Stimulated activated CD4-positive, alpha-beta T cell treated with anti-CD3 and anti-CD28 coated beads, Interleukin-15, amount 100 ng/mL, for 1 hour (primary cell): ENCODE data around the gene FGF12.

ENCODE experiments used
- DNase-seq, 2 donors: peaks; one replicate each; pipeline ENCODE4 v3.0.0-alpha.2; 2020; ENCODE audit warnings: low read depth in 1 of 2, low spot score in 1 of 2

FGF12 gene

GRCh38 chr3:192687488-192688152 is 39.7 kb downstream of the FGF12 start:
- no peak for DNase-seq

GRCh38 chr3:192685801-192686200 is 41.5 kb downstream of the FGF12 start:
- DNase-seq, result no peak

- no peak for DNase-seq
Observed at GRCh38 chr3:192684151-192684550, 43.2 kb downstream of the FGF12 start.

DNA sequence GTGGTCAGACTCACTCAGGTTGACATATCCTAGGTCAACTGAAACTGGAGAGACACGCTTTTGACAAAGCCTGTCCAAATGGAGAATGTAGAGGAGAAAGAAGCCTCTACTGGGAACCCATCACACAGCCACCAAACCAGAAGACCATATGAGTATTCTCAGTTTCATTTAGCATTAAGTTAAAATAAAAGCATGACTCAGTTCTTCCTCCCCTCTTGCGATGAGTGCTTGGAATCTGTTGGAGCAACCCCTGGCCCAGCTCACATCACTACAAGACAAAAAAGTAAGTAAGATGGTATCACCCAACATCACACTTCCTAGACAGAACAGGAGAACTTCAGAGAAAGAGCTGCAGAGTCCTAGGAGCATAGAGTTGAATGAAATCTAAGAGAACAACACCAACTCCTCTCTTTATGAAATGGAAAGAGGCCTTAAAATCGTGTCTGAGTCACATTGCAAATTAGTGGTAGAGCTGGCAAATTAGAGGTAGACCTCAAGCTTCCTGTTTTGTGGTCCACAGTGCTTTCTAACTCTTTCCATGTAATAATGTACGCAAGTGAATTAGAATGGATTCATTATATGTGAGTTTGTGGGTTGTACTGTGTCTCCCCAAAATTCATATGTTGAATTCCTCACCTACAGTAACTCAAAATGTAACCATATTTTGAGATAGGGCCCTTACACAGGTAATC is 51.2 kb downstream of the FGF12 start:
- no peak for DNase-seq

- no peak for DNase-seq
Observed at GRCh38 chr3:192655628-192656027, 71.7 kb downstream of the FGF12 start.

DNA sequence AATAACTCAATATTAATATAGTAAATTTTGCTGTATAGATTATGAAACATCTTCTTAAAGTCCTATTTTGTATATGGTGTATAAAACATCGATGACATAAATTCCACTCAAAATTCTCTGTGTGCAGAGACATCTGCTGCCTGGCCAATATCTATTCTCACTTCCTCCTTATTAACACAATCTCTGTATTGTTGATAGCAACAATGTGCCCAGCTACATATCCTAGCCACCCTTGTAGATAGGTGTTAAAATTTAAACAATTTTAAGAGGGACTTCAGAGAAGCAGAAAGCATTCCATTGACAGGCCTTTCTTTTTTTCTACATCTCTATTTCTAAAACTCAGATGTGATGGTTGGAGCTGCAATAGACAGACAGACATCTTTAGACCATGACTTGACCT is 72.3 kb downstream of the FGF12 start:
- DNase-seq, result no peak

GRCh38 chr3:192653862-192654261 is 73.5 kb downstream of the FGF12 start:
- no peak for DNase-seq

- no peak for DNase-seq
Observed at GRCh38 chr3:192652727-192653126, 74.6 kb downstream of the FGF12 start.

DNA sequence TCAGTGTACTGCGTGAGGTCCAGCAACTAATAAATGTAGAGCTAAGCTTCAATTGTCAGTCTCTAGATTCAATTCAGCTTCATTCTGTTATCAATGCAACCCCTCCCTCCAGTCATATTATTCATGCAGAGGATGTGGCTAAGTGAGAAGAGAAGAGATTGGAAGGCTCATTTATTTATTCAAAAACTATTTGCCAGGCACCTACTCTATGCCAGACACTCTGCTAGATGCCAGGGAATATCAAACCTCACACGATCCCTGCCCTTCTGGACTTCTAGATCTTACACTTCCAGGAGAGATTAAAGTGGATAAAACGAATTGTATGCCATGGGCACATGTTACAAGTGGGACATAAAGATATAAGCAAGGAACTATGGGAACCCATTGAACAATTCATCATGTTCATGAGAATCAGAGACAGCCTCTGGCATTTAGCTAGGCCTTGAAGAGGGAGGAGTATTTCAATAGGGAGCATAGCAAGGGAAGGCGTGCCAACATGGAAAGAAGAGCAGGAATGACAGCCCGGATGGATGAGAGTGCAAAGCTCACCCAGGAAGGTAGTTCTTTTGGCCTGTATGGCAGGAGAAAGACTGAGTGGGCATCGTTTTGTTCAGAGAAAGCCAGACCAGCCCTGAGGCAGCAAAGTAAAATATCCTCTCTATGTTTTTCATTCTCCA is 75.4 kb downstream of the FGF12 start:
- DNase-seq, result no peak

GRCh38 chr3:192645437-192645836 is 81.9 kb downstream of the FGF12 start:
- DNase-seq, result no peak

DNA sequence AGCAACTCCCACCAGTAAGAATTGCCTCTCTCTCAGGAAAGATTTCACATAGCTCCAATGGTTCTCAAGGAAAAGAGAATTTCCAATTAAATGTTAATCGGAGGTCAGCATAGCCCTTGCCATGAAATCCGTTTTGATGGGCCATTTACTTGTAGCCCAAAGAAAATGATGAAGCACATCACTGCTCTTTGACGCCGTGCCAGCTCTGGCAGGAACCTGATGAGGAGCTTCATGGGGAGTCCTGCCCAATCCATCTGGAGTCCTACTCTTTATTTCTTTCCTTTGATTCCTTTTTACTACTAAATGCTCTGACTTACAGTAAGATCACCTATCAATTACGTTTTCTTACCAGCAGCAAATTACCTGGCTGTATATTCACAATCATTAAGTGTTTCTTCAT is 84.7 kb downstream of the FGF12 start:
- DNase-seq, result no peak

GRCh38 chr3:192641919-192642318 is 85.4 kb downstream of the FGF12 start:
- no peak for DNase-seq

- no peak for DNase-seq
Observed at GRCh38 chr3:192639987-192640386, 87.4 kb downstream of the FGF12 start.

DNA sequence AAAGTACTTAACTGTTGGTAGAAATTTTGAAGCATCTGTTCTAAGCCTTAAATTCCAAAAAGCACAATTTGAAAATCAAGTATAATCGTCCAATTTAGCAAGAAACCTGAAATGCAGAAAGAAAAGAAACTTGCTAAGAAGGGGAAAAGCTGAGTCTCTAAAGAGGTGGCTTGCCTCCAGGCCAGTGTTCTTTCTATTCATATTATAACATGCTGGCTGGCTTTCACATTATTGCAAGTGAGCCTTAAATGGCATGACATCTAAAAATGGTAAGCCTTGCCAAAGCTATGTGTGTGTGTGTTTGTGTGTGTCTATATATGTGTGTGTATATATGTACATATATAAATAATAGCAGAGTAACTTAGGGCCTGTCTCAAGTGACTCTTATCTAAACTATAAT is 89.5 kb downstream of the FGF12 start:
- no peak for DNase-seq

DNA sequence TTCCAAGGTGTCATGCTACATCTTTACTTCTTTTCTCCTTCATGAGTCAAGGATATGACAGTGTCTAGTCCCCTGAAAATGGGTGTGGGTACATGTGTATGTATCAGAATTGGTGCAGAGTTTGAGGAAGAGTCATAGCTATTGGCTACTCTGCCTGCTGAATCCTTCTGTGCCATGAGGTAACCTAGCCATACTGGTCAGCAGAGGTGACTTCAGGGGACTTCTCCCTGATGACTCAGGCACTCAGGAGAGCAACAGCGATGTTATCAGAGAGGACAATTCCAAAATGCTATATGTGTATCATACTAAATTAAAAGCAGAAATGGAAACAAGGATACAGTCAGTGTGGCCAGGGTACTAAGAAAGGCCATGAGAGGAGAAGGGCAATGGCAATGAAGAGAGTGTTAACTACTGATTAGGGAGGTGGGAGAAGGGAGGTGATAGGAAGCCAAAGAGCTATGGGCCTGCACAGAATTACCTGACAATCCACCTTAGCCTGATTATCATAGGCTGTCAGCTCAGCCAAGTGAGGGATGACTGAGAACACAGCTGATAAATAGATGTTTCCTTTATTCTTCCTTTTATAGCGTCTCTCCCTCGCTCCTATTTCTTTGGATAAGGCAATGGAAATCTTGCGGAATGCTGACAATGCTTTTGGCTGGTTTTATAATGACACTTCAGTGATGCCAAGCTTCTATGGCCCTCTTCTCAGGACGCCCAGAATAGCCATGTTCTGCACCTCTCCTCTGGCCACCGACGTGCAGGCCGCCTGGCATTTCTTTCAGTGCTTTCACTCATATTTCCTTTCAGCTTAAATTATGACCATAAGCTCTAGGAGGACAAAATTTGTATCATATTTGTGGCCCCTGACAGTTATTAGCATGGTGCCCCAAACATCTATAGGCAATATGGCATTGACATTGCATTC is 90.6 kb downstream of the FGF12 start:
- no peak for DNase-seq

- DNase-seq, result no peak
Observed at GRCh38 chr3:192629429-192629828, 97.9 kb downstream of the FGF12 start.

GRCh38 chr3:192621909-192622308 is 105.4 kb downstream of the FGF12 start:
- no peak for DNase-seq

- no peak for DNase-seq
Observed at GRCh38 chr3:192620275-192620674, 107.1 kb downstream of the FGF12 start.

GRCh38 chr3:192611411-192611810 is 115.9 kb downstream of the FGF12 start:
- DNase-seq, result no peak

- DNase-seq, result no peak
Observed at GRCh38 chr3:192608726-192609600, 118.4 kb downstream of the FGF12 start.
